CD4-positive, alpha-beta T cell treated with Interleukin-12 subunit alpha and Interleukin-12 subunit beta, for 1 hour (primary cell): ENCODE results near the gene AASDH.

Experiments used
- DNase-seq: peaks from one replicate; pipeline ENCODE4 v3.0.0-alpha.2; 2020

AASDH gene

DNA sequence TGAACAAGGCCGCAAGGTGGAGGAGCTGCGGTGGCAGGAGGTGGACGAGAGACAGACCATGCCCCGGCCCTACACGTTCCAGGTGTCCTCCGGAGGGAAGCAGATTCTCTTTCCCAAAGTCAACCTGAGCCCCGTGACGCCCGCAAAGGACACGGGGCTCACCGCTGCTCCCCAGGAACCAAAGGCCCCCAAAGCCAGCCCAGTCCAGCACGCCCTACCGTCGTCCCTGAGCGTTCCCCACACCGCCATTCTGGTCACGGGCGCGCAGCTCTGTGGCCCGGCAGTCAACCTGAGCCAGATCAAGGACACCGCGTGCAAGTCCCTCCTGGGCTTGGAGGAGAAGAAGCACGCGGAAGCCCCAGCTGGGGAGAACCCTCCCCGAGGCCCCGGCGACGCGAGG, 72.2 kb downstream of the AASDH start:
- no peak for DNase-seq

DNA sequence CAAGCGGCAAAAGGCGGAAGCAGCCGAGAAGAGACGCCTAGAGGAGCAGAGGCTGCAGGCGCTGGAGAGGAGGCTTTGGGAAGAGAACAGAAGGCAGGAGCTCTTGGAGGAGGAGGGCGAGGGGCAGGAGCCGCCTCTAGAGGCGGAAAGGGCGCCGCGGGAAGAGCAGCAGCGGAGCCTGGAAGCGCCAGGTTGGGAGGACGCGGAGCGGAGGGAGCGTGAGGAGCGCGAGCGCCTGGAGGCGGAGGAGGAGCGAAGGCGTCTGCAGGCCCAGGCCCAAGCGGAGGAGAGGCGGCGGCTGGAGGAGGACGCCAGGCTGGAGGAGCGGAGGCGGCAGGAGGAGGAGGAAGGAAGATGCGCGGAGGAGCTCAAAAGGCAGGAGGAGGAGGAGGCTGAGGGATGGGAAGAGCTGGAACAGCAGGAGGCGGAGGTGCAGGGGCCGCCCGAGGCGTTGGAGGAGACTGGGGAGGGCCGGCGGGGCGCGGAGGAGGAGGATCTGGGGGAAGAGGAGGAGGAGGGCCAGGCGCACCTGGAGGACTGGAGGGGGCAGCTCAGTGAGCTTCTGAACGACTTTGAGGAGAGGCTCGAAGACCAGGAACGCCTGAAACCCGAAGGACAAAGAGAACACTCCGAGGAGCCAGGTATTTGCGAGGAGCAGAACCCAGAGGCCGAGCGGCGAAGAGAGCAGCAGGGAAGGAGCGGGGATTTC, 72.9 kb downstream of the AASDH start:
- no peak for DNase-seq

DNA sequence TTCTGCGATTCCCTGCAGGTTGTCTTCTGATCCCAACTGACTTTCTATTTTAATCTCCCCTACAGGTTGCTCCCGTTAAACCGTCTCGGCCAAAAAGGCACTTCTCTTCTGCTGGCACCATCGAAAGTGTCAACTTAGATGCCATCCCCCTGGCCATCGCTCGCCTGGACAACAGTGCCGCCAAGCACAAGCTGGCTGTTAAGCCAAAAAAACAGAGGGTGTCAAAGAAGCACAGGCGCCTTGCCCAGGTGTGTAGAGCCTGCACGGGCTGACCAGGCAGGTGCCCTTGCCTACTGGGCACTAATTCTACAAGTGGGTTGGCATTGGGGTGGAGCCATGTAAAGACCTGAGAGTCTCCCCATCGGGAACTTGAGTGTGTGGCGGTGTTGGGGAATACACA, 74.2 kb downstream of the AASDH start:
- DNase-seq = no peak

DNA sequence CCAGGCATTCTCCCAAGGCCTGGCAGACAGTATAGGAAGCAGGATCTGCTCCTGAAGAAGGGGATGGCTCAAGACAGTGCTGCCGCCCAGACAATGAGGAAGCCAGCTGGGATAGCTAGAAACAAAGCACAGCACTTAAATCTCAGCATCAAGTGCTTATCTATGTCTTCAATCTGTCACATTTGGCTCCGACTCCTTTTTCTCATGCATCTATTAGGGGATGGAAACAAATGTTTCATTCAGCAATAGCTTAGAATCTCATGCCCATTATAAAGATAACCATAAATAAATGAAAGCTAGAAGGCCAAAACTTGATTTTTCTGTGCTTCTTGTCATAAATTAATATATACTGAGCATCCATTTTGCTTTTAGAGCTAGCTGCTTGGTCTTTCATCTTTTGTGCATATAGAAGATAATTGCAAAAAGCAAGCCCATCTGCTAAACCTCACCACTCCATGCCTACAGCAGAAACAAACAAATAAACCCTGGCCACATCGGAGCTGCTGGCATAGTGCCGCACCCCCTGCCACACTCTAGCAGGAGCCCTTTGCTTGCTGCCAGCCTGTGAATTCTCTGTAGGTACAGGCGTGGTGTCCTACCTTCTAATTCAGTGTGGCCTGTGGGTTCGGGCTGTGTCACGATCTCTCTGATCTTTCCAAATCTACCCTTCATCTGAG, 75.9 kb downstream of the AASDH start:
- DNase-seq = no peak

DNA sequence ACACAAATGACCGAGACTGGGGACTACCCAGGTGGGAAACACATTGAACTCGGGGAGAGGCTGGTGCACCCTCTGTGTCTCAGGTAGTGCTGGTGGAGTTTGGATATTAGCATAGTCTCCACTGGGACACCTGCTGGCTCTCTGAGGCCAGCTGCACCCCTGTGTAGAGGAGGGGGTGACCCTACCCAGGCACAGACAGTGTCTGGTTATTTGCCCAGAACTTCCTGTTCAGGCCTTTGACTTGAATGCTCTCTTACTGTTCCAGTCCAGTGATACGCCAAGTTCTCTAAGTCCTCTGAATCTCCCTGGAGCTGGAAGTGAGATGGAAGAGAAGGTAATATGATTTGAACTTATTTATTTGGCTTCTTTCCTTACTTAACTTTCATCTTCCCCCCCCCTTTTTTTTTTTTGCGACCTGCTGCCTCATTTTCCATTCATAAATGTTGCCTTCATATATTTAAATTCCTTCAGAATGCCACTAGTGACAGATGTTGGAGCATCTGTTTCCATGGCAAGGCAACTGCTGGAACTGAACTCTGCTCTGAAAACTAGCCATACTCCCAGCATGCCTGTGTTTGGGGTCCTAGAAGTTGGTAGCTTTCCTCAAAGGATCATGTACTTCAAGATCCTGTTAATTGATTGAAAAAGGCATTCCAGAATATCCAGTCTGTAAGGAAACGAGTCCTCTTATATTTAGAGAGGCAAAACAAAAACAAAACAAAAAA, 76.7 kb downstream of the AASDH start:
- DNase-seq = no peak

DNA sequence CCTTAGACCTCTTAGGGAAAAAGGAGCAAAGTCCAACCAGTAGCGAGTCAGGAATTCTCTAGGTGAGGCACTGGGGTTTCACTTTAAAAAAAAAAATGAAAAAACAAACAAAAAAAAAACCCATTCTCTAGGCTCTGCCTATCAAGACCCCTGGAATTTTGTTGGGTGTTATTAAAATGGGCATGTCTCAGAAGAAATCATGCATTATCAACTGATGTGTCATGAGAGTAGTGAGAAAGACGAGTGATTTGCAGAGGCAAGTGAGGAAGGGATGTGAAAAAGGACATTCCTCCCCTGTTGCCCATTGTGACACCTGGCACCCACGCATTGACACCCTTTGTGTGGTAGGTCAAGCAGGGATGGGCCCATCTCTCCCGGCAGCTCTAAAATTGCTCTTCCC, 78.9 kb downstream of the AASDH start:
- DNase-seq = no peak

DNA sequence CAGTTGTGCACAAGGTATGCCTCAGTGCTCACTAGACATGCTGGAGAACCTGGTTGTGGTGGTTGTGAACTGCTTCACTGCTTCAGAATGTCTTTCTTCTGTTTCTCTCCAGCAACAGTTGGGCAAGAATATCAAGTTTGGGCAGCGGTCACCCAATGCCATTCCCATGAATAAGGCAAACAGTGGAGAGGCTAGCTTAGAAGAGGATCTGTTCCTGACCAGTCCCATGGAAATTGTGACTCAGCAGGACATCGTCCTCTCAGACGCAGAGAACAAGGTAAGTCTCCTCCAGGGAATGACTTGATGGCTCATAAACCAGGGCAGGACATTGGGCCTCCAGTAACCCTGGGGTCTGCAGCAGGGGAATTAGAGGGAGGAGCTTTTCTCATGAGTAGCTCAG, 79.9 kb downstream of the AASDH start:
- no peak for DNase-seq

DNA sequence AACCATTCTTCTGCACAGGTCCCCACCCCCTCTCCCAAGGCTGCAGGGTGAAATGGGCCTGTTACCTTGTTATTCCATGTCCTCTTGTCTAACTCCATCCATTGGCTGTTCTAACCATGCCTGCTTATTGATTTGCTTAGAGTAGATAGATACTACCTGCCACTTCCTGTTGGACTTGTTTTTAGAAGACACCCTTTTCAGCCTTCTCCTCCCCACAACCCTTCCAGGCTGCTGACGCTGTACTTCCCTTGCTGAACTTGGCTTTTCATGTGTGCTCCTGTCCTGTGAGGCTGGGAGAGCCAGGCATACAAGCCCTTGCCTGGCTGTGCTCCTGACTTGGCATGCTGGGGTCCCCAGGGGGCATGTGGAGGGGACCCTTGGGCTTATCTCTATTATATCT, 81.9 kb downstream of the AASDH start:
- no peak for DNase-seq

DNA sequence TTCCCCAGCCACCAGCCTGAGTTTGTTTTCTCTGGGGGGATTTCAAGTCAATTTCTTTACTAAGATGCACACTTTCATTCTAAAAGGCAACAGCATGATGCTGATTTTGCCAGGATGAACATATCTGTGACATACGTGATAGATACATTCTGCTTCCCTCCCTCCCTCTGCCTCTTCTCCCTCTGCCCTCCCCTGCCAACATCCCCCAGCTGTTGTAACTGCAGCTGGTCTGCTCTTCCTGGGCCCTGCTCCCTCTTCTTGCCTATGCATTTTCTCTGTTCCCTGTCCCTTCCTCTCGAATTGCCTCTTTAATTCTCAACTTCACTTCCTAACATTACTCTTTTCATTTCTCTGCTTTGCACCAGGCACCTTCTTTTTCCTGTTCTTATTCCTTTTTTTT, 83.4 kb downstream of the AASDH start:
- DNase-seq = no peak

DNA sequence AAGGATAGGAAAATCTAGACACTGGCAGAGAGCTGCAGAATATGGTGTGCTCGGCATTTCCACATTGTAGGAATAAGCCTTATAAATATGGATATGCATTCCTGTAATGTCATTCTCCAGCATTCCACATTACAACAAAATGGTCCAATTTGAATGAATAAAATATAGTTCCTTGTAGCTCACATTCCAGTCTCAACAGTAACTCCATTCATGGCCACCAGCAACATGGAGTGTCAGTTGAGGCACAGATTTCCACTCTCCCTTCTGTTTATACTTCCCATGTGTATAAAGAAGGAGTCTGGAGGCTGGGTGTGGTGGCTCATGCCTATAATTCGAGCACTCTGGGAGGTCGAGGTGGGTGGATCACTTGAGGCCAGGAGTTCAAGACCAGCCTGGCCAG, 84.5 kb downstream of the AASDH start:
- DNase-seq = no peak

DNA sequence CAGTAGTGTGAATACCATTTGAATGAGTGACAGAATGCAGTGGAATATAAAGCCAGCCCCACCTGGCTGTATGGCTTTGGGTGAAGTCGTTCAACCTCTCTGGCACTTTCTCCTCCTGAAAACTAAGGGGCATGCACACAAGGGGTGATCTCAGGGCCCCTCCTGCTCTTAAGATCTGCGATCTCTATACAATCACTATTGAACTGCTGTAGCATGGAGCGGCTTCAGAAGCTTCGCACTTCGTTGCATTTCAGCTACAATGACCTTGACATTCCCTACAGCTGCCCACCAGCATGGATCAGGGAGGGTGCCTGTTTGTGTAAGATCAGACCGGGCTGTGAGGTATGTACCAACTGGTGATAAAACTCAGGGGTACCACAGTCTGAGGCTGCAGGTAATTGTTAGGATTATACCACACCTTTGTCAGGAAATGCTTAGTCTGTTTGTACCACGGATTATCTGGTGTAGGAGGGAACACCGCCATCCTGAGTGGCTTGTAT, 85.2 kb downstream of the AASDH start:
- no peak for DNase-seq

DNA sequence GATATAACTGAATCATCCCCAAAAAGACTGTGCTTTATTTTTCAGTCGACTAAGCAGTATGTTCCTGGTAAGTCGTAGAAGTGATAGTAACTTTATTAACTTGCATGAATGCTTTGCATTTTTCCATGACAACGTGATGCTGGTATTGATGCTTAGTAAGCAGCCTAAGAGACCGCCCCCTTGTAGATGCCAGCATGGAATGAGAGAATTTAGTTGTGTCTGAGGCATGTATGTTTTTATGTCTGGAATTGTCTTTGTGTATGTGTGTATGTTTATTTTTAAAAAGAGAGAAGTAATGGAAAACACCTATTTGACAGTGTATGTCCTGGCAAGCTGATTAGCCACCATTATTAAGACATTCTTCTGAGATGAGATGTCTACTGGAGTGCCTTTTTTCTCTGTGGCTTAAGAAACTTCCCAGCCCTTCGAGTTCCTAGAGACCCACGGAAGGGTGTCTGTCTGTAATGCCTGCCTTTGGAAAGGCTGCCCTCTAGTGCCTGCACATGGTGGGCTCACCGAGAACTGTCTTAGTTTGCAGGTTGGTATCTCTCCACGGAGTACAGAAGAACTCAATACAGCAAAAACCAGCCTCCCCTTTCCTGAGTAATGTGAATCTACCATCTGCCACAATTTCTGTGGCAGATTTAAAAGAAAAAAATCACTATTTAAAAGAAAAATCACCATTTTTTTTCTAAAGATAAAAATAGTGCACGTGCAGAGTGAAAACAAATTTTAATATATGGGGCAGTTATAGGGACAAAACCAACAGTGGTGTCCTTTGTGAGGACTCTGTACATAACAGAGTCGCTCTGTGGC, 85.9 kb downstream of the AASDH start:
- peak; percentile 63 for DNase-seq

DNA sequence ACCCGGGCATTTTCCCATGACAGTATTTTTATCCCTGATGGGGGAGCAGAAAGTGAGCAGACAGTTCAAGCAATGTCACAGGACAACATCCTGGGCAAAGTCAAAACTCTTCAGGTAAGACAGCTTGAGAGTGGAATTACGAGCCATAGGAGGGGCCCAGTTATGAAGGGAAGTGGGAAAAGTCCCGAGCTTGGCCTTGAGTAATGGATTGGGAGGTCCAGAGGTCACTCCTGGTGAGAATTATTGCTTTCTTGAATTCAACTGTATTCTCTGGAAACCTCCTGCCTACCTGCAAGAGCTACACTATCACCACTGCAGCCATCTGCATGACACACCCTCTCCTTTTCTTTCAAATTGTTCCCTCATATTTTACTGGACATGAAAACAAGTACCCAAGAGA, 89.1 kb downstream of the AASDH start:
- no peak for DNase-seq

DNA sequence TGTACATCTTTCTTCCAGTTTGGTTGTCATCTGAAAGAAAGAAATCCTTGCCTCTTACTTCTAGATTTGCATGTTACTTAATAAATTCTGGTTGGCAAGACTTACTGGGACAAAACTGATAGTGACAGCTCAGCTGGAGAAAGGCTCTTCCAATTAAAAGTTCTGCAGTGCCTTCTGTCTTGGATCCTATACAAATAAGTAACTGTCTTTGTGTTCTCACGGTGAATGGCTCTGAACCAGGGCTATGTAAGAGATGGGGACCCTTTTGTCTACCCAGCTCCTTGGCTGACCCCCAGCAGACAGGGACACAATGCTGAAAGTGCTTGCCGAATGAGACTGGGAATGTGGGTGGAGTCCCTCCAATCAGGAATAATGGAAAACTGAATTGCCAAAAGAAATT, 89.5 kb downstream of the AASDH start:
- no peak for DNase-seq

DNA sequence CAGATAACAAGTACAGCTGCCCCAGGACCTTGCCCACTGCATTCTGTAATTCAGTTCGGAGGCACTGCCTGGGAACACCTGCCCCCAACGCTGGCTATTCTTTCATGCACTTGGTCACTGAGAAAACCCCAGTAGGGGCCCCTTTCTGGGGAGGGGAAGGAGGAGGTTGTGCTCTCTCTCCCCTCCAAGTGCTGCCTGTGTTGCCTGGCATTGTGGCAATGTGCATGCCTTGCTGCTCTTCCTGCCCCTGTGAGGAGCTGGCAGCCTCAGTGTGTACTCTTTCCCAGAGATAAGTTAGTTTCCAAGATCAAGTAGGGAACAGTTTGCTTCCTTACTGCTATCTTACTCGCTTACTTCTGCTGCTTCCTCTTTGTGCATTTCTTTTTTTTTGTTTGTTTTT, 90.8 kb downstream of the AASDH start:
- DNase-seq = no peak

DNA sequence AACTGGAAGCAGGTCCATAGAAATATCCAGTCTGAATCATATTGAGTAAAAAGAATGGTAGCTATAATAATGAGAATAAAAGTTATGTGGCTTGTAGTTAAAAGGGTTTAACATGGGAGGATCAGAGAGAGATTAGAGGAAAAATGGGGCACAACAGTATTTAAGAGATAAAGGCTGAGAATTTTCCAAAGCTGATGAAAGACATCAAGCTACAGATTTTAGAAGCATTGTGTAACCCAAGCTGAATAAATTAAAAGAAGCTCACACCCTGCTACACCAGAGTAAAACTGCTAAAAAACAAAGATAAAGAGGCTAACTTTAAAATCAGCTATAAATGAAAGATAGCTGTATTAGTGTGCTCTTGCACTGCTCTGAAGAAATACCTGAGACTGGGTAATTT, 94.2 kb downstream of the AASDH start:
- DNase-seq = no peak

DNA sequence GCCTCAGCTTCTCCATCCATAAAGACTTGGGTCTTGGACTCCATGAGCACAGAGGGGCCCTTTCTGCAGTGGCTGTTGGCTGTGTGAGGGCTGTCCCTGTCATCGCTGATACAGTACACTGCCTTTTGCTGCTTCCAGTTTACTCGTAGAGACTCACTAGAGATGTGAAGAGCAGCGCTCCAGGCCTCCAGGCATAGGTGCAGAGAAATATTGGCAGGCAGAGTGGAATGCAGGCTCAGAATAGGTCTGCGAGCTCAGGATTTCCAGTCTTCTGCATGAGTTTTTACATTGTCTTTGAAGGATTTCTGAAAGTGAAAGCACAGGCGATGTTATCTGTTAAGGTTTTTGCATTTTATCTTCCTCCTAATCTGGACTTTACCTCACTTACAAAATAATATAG, 97.4 kb downstream of the AASDH start:
- DNase-seq = no peak

DNA sequence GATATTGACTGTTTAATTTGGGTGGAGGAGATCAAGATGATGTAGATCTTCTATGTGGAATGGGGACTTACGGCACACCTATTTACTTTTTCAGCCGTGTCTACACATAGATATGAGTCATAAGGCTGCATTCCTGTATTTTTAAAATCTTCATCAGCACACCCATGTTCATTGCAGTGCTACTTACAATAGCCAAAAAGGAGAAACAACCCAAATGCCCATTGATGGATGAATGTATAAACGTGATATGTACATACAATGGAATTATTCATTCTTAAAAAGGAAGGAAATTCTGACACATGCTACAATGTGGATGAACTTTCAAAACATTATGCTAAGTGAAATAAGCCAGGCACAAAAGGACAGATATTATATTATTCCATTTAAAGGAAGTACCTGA, 98.6 kb downstream of the AASDH start:
- DNase-seq = no peak
